Fibroblast of lung (primary cell): Measurements from ENCODE around the gene TTC33. TPM values are rescaled to one million over a fixed set of nuclear protein-coding genes. Genes with fewer than 3 reads are reported as not detected.

Experiments used
- DNase-seq, 2 donors: peaks; one replicate each; pipeline versions ENCODE4 v3.0.0 to v3.0.0-alpha.2; 2010; ENCODE audit warnings: low read depth in 2 of 2
- H2AFZ ChIP-seq: 2 replicates; pipeline ENCODE4 v1.5.1; 2012; ENCODE audit warnings: low read length, control low read depth, inconsistent platforms
- H3K27ac ChIP-seq: 2 replicates; pipeline ENCODE4 v1.5.1; 2011; ENCODE audit warnings: low read length, control low read depth; ENCODE audit not compliant: insufficient read depth
- H3K27me3 ChIP-seq: 2 replicates; pipeline ENCODE4 v1.5.1; 2011; ENCODE audit warnings: mild to moderate bottlenecking, low read length; ENCODE audit not compliant: control insufficient read depth, insufficient read depth
- H3K36me3 ChIP-seq: 2 replicates; pipeline ENCODE4 v1.5.1; 2011; ENCODE audit warnings: low read length; ENCODE audit not compliant: control insufficient read depth, insufficient read depth
- H3K4me1 ChIP-seq: 2 replicates; pipeline ENCODE4 v1.5.1; 2011; ENCODE audit warnings: low read length; ENCODE audit not compliant: control insufficient read depth, insufficient read depth; ENCODE audit errors: extremely low read depth
- H3K4me2 ChIP-seq: 2 replicates; pipeline ENCODE4 v1.5.1; 2011; ENCODE audit warnings: low read length, control low read depth; ENCODE audit not compliant: insufficient read depth; ENCODE audit errors: extremely low read depth
- H3K4me3 ChIP-seq, 4 experiments: fragments of 200-600 bp in 1 of 4; sonication (generic) in 1 of 4; replicated peaks in 1 of 4; 2 replicates each; pipeline ENCODE4 v1.5.1; 2011 to 2016; ENCODE audit warnings: low read length in 4 of 4, low read depth in 3 of 4, mild to moderate bottlenecking in 3 of 4, control low read depth in 2 of 4, inconsistent platforms in 1 of 4, mixed read lengths in 1 of 4; ENCODE audit not compliant: insufficient read depth in 1 of 4; ENCODE audit errors: control extremely low read depth in 1 of 4
- H3K79me2 ChIP-seq: 2 replicates; pipeline ENCODE4 v1.5.1; 2012; ENCODE audit warnings: mild to moderate bottlenecking, low read length, inconsistent platforms; ENCODE audit not compliant: control insufficient read depth, insufficient read depth
- H3K9ac ChIP-seq: 2 replicates; pipeline ENCODE4 v1.5.1; 2011; ENCODE audit warnings: mild to moderate bottlenecking, low read length, control low read depth; ENCODE audit not compliant: insufficient read depth
- H3K9me3 ChIP-seq: 2 replicates; pipeline ENCODE4 v1.5.1; 2012; ENCODE audit warnings: low read depth, low read length; ENCODE audit not compliant: control insufficient read depth, insufficient read depth
- H4K20me1 ChIP-seq: 2 replicates; pipeline ENCODE4 v1.5.1; 2011; ENCODE audit warnings: low read length; ENCODE audit not compliant: control insufficient read depth, insufficient read depth; ENCODE audit errors: extremely low read depth
- CTCF ChIP-seq, 2 donors: IDR thresholded peaks in 1 of 2; conservative IDR thresholded peaks in 1 of 2; 1 replicate in 1 of 2; 2 replicates in 1 of 2; pipeline ENCODE4 v1.5.1; 2011 to 2012; ENCODE audit warnings: low read length in 2 of 2, control low read depth in 1 of 2, inconsistent platforms in 1 of 2, low read depth in 1 of 2, mild to moderate bottlenecking in 1 of 2
- EZH2 ChIP-seq: IDR thresholded peaks from 2 replicates; pipeline ENCODE4 v1.5.1; 2012; ENCODE audit warnings: low read length, control low read depth, mild to moderate bottlenecking; ENCODE audit errors: missing control alignments
- polyA plus RNA-seq, 2 donors: library from polyadenylated mRNA; depleted of rRNA in 1 of 2; stranded (reverse) in 1 of 2; unstranded in 1 of 2; fragments of >200 nt; gene quantifications; 2 replicates each; pipeline ENCODE4 v1.2.1, GENCODE V29; 2011 to 2012; ENCODE audit warnings: missing spikeins in 1 of 2
- total RNA-seq: library from RNA; depleted of rRNA; stranded (reverse); fragments of >200 nt; gene quantifications from 2 replicates; pipeline ENCODE4 v1.2.1, GENCODE V29; 2014

TTC33 gene
- total and polyA plus RNA-seq, 2 donors (not counting 1 experiment from before 2014, with no cell fraction given) = 8.7 to 16.3 TPM

- DNase-seq = no peak
- Histone ChIP-seq H3K27ac (no peak overlapping the region), H3K9ac (no peak overlapping the region), H2AFZ (no peak overlapping the region), H3K4me1 (no peaks in the 10 kb centered on the region), H3K79me2 (no peaks in the 10 kb centered on the region), H3K27me3 (no peaks in the 10 kb centered on the region), H3K4me3 (no peak overlapping the region), H3K9me3 (no peaks in the 10 kb centered on the region), H3K36me3 (no peaks in the 10 kb centered on the region), H3K4me2 (no peak overlapping the region), H4K20me1 (no peaks in the 10 kb centered on the region)
- no peak for TF ChIP-seq EZH2
- TF ChIP-seq CTCF (conservative IDR thresholded peaks at IDR 0.05 in 1 of 2, IDR thresholded peaks at IDR 0.05 in 1 of 2; ENCODE audit: low read depth in 1 of 2, low read length in 2 of 2) = no peak
Measured at GRCh38 chr5:40674661-40675235, 81.0 kb downstream of the TTC33 start.

DNA sequence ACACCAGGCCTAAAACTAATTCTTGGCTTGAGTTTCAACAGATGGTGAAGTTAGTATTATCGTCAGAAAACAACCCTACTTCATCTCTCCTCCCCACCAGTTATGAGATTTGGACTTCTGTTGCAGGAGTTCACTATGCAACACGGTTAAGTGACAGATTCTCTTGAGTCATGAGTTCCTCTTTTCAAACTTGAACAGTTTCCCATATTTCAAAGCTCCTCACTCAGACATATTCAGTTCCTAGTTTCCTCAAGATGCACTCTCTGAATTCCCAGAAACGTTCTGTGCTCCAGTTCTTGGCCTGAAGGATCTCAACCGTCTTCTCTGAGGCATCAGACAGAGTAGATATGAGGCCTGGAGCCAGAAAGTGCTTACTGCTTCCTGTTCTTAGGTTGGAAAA lies 83.3 kb downstream of the TTC33 start:
- Histone ChIP-seq H3K4me1 (no peaks in the 10 kb centered on the region), H3K27ac (no peak overlapping the region), H4K20me1 (no peaks in the 10 kb centered on the region), H3K27me3 (no peaks in the 10 kb centered on the region), H3K9me3 (no peaks in the 10 kb centered on the region), H3K4me2 (no peak overlapping the region), H2AFZ (no peak overlapping the region), H3K79me2 (no peaks in the 10 kb centered on the region), H3K36me3 (no peaks in the 10 kb centered on the region), H3K9ac (no peak overlapping the region), H3K4me3 (no peak overlapping the region)
- DNase-seq = no peak
- TF ChIP-seq EZH2 (no peak), CTCF (conservative IDR thresholded peaks at IDR 0.05 in 1 of 2, IDR thresholded peaks at IDR 0.05 in 1 of 2; ENCODE audit: low read depth in 1 of 2, low read length in 2 of 2) (no peak)

- no peak overlapping the region for H3K4me2 ChIP-seq
- H3K27ac ChIP-seq = no peak overlapping the region
- no peaks in the 10 kb centered on the region for H3K4me1 ChIP-seq
- H4K20me1 ChIP-seq = no peaks in the 10 kb centered on the region
- no peak overlapping the region for H3K4me3 ChIP-seq
- H2AFZ ChIP-seq = no peak overlapping the region
- H3K79me2 ChIP-seq = no peaks in the 10 kb centered on the region
- H3K9me3 ChIP-seq = no peaks in the 10 kb centered on the region
- no peaks in the 10 kb centered on the region for H3K36me3 ChIP-seq
- H3K27me3 ChIP-seq = no peaks in the 10 kb centered on the region
- TF ChIP-seq EZH2 (no peak), CTCF (conservative IDR thresholded peaks at IDR 0.05 in 1 of 2, IDR thresholded peaks at IDR 0.05 in 1 of 2; ENCODE audit: low read depth in 1 of 2, low read length in 2 of 2) (no peak)
- no peak overlapping the region for H3K9ac ChIP-seq
- no peak for DNase-seq
Measured at GRCh38 chr5:40669606-40670390, 86.0 kb downstream of the TTC33 start.
